PFSK-1 (cell line): ENCODE data around the gene AMACR.

Source experiments
- POLR2AphosphoS5 ChIP-seq: IDR thresholded peaks from 2 replicates; pipeline ENCODE4 v1.6.1; 2012; ENCODE audit warnings: low read depth, mild to moderate bottlenecking, control low read depth, low read length, moderate library complexity
- SIN3A ChIP-seq: IDR thresholded peaks from 2 replicates; pipeline ENCODE4 v1.6.1; 2012; ENCODE audit warnings: mild to moderate bottlenecking, low read length, moderate library complexity, borderline replicate concordance; ENCODE audit not compliant: insufficient read depth
- TAF1 ChIP-seq: IDR thresholded peaks from 2 replicates; pipeline ENCODE4 v1.6.1; 2012; ENCODE audit warnings: low read length, control low read depth, borderline replicate concordance; ENCODE audit not compliant: insufficient read depth

DNA sequence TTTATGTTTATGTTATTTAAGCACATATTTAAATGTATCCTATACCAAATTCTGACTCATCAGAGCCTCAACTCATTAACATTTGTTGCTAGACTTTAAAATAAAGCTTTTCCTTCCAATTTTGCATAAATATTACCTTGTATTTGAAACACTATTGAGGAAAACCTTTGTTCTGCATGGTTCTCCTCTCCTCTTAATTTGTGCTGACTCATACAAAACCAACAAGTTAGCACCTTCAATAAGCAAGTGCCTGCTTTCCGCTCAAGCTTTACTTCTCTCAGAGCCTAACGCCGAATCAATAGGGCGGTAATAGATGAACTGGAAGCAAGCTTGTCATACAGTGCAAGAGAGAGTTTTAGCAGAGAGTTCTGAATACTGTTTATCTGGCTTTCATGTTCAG lies 7.9 kb downstream of the AMACR start:
- TF ChIP-seq POLR2AphosphoS5 (no peak), SIN3A (no peak), TAF1 (no peak)
